Spinal cord (tissue), 10 donors: ENCODE results near the gene KCTD8. TPM values are rescaled to one million over a fixed set of nuclear protein-coding genes. Genes with fewer than 3 reads are reported as not detected.
"Not testable (repeated sequence)": the region's sequence is repeated elsewhere in the genome, so short reads cannot be mapped to it uniquely, and the experiment has no call there.

ENCODE experiments used
- DNase-seq, 6 donors: peaks; one replicate each; pipeline versions ENCODE4 v3.0.0 to v3.0.0-alpha.2; 2013 to 2015; ENCODE audit warnings: low spot score in 6 of 6, low read depth in 4 of 6
- H3K27ac ChIP-seq: one replicate; pipeline ENCODE4 v1.5.1; 2013; ENCODE audit warnings: low read depth, low read length, control low read depth
- H3K27me3 ChIP-seq: one replicate; pipeline ENCODE4 v1.6.1; 2013; ENCODE audit warnings: low read length; ENCODE audit not compliant: control insufficient read depth, insufficient read depth
- H3K36me3 ChIP-seq: one replicate; pipeline ENCODE4 v1.6.1; 2013; ENCODE audit warnings: low read length; ENCODE audit not compliant: control insufficient read depth, insufficient read depth
- H3K4me1 ChIP-seq: one replicate; pipeline ENCODE4 v1.6.1; 2013; ENCODE audit warnings: low read length; ENCODE audit not compliant: control insufficient read depth, insufficient read depth
- H3K4me3 ChIP-seq: one replicate; pipeline ENCODE4 v1.5.1; 2013; ENCODE audit warnings: low read depth, low read length, control low read depth
- H3K9me3 ChIP-seq: one replicate; pipeline ENCODE4 v1.6.1; 2013; ENCODE audit warnings: low read length; ENCODE audit not compliant: control insufficient read depth, insufficient read depth
- WGBS: methylation state at CpG from one replicate; pipeline ENCODE4 v1.1.5; 2013; ENCODE audit warnings: missing lambda C conversion rate; ENCODE audit not compliant: insufficient coverage; 5-methylcytosine and 5-hydroxymethylcytosine counted together
- polyA plus RNA-seq, 2 donors: library from polyadenylated mRNA; unstranded; fragments of 120-200 nt; gene quantifications; one replicate each; pipeline ENCODE4 v1.2.1, GENCODE V29; 2013; ENCODE audit not compliant: insufficient read length in 2 of 2
- total RNA-seq, 2 donors: library from RNA; depleted of rRNA in 1 of 2; stranded (reverse); fragments of 120-200 nt in 1 of 2; fragments of >200 nt in 1 of 2; gene quantifications; one replicate each; pipeline versions ENCODE4 v1.2.3 to v1.2.4, GENCODE V29; 2013 to 2014
- donor health status: healthy.

Gene KCTD8
- total and polyA plus RNA-seq, 4 donors: 4.1 to 27.1 (median 19.8) TPM

DNA sequence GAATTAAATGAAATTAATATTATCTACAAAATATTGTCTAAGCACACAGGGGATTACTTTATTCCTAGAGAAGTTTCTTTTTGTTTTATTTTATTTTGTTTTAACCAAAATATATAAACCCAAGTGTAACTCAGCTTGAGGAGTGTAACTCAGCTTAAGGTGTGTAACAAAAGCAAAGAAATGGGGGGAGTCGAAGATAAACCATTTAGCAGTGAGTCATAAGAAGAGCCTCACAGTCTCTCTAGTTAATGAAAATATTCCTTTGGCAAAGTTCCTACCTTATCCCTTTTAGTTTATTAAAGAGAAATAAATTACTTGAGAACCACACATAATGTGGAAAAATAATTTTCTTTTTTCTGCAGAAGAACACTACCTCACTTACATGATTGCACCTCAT lies 261.8 kb downstream of the KCTD8 start:
- WGBS: no CpG with 5 or more reads among the region's 1 CpG
- no peak overlapping the region for H3K27ac ChIP-seq
- H3K4me1 ChIP-seq: no peaks in the 10 kb centered on the region
- H3K4me3 ChIP-seq: no peak overlapping the region
- no peaks in the 10 kb centered on the region for H3K36me3 ChIP-seq
- no peaks in the 10 kb centered on the region for H3K27me3 ChIP-seq
- DNase-seq: no peak
- no peaks in the 10 kb centered on the region for H3K9me3 ChIP-seq

DNA sequence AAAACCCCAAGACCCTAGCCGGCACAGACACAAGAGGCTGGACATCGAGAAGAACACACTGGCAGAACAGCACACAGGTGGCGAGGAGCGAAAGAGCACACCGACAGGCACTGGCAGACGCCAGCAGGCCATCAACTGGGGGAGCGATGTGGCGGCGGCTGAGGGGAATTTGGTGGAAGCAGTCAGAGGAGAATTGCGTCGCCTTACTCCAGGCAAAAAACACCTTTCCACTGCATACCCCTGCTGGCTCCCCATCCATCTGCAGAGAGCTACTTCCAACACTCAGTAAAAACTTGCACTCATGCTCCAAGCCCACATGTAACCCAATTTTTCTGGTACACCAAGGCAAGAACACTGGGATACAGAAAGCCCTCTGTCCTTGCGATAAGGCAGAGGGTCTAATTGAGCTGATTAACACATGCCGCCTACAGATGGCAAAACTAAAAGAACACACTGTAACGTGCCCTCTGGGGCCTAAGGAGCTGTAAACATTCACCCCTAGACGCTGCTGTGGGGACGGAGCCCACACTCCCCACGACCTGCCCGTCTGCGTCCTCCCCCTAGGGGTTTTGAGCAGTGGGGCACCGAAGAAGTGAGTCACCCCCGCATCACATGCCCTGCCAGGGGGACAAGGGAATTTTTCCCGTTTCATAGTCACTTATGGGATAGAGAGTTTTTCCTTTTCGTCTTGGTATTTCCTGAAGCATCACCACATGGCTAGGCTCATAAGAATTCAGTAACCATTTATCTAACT lies 262.3 kb downstream of the KCTD8 start:
- no peaks in the 10 kb centered on the region for H3K4me1 ChIP-seq
- H3K36me3 ChIP-seq: no peaks in the 10 kb centered on the region
- no peaks in the 10 kb centered on the region for H3K9me3 ChIP-seq
- H3K27ac ChIP-seq: no peak overlapping the region
- H3K4me3 ChIP-seq: no peak overlapping the region
- no peaks in the 10 kb centered on the region for H3K27me3 ChIP-seq
- 77% methylated on average over 10 of the region's 23 CpGs for WGBS
- DNase-seq: no peak

DNA sequence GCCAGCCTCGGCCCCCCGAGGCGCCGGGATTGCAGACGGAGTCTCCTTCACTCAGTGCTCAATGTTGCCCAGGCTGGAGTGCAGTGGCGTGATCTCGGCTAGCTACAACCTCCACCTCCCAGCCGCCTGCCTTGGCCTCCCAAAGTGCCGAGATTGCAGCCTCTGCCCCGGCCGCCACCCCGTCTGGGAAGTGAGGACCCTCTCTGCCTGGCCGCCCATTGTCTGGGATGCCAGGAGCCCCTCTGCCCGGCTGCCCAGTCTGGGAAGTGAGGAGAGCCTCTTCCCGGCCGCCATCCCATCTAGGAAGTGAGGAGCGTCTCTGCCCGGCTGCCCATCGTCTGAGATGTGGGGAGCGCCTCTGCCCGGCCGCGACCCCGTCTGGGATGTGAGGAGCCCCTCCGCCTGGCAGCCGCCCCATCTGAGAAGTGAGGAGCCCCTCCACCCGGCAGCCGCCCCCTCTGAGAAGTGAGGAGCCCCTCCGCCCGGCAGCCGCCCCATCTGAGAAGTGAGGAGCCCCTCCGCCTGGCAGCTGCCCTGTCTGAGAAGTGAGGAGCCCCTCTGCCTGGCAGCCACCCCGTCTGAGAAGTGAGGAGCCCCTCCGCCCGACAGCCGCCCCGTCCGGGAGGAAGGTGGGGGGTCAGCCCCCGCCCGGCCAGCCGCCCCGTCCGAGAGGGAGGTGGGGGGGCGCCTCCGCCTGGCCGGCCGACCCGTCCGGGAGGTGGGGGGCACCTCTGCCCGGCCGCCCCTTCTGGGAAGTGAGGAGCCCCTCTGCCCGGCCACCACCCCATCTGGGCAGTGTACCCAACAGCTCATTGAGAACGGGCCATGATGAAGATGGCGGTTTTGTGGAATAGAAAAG lies 266.9 kb downstream of the KCTD8 start:
- H3K27ac ChIP-seq, H3K9me3 ChIP-seq, DNase-seq, H3K4me1 ChIP-seq, H3K36me3 ChIP-seq, H3K27me3 ChIP-seq, H3K4me3 ChIP-seq: not testable (repeated sequence)
- WGBS: 97% methylated on average over 38 of the region's 54 CpGs

DNA sequence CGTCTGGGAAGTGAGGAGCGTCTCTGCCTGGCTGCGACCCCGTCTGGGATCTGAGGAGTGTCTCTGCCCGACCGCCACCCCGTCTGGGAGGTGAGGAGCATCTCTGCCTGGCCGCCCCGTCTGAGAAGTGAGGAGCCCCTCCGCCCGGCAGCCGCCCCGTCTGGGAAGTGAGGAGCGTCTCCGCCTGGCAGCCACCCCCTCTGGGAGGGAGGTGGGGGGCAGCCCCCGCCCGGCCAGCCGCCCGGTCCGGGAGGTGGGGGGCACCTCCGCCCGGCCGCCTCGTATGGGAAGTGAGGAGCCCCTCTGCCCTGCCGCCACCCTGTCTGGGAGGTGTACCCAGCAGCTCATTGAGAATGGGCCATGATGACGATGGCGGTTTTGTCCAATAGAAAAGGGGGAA lies 280.8 kb downstream of the KCTD8 start:
- not testable (repeated sequence) for H3K27me3 ChIP-seq, H3K4me3 ChIP-seq, H3K9me3 ChIP-seq, H3K36me3 ChIP-seq, H3K27ac ChIP-seq, DNase-seq, H3K4me1 ChIP-seq
- WGBS: 98% methylated on average over 20 of the region's 27 CpGs

DNA sequence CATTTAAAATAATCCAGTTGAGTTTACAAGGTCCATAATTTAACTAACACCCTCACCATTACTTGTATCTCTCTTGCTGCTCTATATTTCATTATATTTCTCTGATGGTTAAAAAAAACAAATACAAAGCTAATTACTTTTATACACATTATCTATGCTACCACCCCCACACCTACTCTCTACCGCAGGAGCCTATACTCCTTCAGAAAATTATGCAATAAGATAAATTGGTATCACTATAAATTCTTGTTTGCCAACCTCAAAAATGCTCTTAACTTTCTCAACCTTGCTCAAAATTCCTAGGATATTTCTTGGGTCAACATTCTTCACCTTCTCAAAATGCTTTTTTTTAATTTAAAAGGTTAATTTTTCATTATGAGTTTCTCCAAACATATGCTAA lies 282.7 kb downstream of the KCTD8 start:
- Histone ChIP-seq H3K9me3 (no peaks in the 10 kb centered on the region), H3K4me1 (no peaks in the 10 kb centered on the region), H3K27me3 (no peaks in the 10 kb centered on the region), H3K36me3 (no peaks in the 10 kb centered on the region), H3K27ac (no peak overlapping the region), H3K4me3 (no peak overlapping the region)
- DNase-seq: no peak
- WGBS: no CpG with 5 or more reads among the region's 1 CpG

DNA sequence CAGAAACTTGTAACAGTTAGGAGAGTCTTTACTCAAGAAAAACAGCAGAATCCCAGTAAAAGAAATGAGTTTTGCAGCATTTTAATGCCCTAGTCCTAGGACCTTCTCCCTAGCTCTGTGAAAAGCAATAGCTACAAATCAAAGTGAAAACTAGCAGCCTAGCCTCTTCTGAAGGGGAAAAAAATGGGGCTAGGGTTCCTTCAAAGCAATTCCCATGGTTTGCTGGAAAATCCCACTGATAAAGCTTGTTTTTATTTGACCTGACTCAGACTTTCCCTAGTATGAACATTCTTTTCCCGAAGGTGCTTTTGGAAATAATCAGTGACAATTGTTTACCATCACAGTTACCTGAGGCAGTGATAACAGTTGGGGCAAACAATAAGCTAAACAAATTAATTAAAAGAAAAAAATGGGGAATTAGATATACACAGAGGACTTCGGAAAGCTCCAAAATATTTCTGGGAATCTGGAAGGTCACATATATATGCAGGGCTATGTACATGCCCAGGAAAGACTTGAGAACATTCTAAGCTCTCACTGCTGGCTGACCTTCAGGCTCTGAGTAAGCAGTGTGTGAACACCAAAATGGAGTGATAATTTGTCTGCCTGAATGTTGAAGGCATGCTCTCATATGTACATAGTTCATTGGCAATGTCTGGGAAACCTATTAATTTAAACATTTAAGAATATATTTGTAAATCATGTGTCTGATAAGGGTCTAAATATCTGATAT lies 285.9 kb downstream of the KCTD8 start:
- DNase-seq: no peak
- WGBS: 80% methylated on average over 1 of the region's 2 CpGs
- H3K9me3 ChIP-seq: no peaks in the 10 kb centered on the region
- no peaks in the 10 kb centered on the region for H3K4me1 ChIP-seq
- no peaks in the 10 kb centered on the region for H3K36me3 ChIP-seq
- no peak overlapping the region for H3K27ac ChIP-seq
- no peak overlapping the region for H3K4me3 ChIP-seq
- no peaks in the 10 kb centered on the region for H3K27me3 ChIP-seq

DNA sequence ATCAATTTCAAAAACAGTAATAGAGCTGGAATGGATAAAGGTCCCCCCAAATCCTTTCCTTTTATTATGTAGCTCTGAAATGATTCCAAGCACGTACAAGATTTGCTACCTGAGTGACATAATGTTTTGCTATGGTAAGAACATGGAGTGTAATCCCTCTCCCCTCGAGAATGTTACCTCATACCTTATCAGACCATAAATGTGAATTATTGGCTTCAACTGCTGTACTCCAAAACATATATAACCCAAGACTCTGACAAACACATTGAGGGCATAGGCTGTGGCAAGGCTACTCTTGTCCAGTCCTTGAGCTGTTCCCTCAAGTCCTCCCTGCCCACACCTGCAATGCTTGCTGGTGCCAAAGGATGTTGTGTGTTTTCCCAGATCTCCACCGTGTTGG lies 286.9 kb downstream of the KCTD8 start:
- no peaks in the 10 kb centered on the region for H3K4me1 ChIP-seq
- DNase-seq: no peak
- H3K36me3 ChIP-seq: no peaks in the 10 kb centered on the region
- H3K27me3 ChIP-seq: no peaks in the 10 kb centered on the region
- no peak overlapping the region for H3K4me3 ChIP-seq
- no peaks in the 10 kb centered on the region for H3K9me3 ChIP-seq
- H3K27ac ChIP-seq: no peak overlapping the region
- 83% methylated on average over 1 of the region's 3 CpGs for WGBS

DNA sequence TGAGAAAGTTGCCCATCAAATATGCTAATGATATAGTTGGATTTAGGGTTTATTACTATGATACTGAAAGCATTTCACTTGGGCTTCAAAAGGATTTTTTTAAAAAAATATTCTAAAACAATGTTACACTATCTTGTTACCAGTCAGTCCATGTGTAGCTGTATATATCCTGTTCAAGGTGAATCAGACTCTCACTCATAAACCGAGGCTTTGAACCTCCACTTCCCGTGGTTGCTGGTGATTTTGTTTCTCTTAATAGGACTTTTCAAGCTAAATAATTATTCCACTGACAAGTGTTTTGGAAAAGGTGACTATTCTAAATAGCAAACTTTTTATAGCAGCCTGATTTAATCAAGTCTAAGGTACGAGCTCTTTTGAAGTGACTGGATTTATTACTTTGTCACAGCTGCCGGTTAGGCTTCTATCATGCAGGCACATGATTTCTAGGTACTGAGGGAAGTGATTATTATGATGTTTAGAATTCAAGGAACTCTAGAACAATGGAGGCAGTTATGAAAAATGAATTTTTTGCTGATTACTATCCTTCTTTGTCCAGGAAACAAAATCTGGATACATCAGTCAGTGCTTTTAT lies 287.7 kb downstream of the KCTD8 start:
- Histone ChIP-seq H3K4me3 (no peak overlapping the region), H3K27ac (no peak overlapping the region), H3K27me3 (no peaks in the 10 kb centered on the region), H3K4me1 (no peaks in the 10 kb centered on the region), H3K9me3 (no peaks in the 10 kb centered on the region), H3K36me3 (no peaks in the 10 kb centered on the region)
- DNase-seq: no peak
- no CpG with 5 or more reads among the region's 4 CpGs for WGBS

DNA sequence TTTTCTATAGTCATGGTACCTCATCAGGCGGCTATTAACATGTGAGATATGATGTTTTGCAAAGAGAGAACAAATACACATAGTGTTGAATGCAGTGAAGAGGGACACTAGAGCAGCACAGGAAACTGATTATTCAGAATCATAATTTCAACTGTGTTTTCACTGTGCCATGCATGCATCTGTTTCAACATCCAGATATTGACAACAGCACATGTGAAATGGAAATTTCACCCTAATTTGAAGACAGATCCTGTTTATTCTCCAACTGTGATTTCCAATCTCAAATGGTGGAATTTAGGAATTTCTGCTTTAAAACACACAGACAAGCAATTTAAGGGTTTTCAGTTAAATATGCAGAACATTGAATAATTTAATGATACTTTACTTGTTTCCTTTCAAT lies 288.6 kb downstream of the KCTD8 start:
- no peak for DNase-seq
- Histone ChIP-seq H3K36me3 (no peaks in the 10 kb centered on the region), H3K4me1 (no peaks in the 10 kb centered on the region), H3K27me3 (no peaks in the 10 kb centered on the region), H3K4me3 (no peak overlapping the region), H3K9me3 (no peaks in the 10 kb centered on the region), H3K27ac (no peak overlapping the region)
- 83% methylated on average over 1 of the region's 1 CpG for WGBS
